Lower lobe of right lung (tissue), 2 donors: ENCODE data around the gene MCF2L. TPM values are rescaled to one million over a fixed set of nuclear protein-coding genes. Genes with fewer than 3 reads are reported as not detected.
A peak's percentile ranks its signal among the peaks of the same experiment; 100 is the strongest.

Experiments used
- ATAC-seq, 2 donors: fragments of 200-7000 bp; cut with Tn5 transposase; one replicate each; pipeline ENCODE4 v1.9.1; 2020 to 2022; ENCODE audit warnings: mild to moderate bottlenecking in 2 of 2, moderate library complexity in 2 of 2
- DNase-seq: peaks from one replicate; pipeline ENCODE4 v3.0.0-alpha.2; 2020
- H3K27ac ChIP-seq: fragments of 200-600 bp; one replicate; pipeline ENCODE4 v1.8.0; 2022
- H3K27me3 ChIP-seq: fragments of 200-600 bp; one replicate; pipeline ENCODE4 v1.8.0; 2022; ENCODE audit warnings: low read depth
- H3K36me3 ChIP-seq: fragments of 200-600 bp; one replicate; pipeline ENCODE4 v1.8.0; 2022; ENCODE audit warnings: mild to moderate bottlenecking
- H3K4me1 ChIP-seq: fragments of 200-600 bp; one replicate; pipeline ENCODE4 v1.8.0; 2022
- H3K4me3 ChIP-seq: fragments of 200-600 bp; one replicate; pipeline ENCODE4 v1.8.0; 2022; ENCODE audit warnings: mild to moderate bottlenecking
- H3K9me3 ChIP-seq: fragments of 200-600 bp; one replicate; pipeline ENCODE4 v1.8.0; 2022
- intact Hi-C: fragments of 100-400 bp; cut with DNase I; formaldehyde crosslinking; loops from one replicate; pipeline ENCODE4 v1.11.0; 2022
- total RNA-seq: library from RNA; stranded (reverse); fragmentation: NEBNext Ultra II Directional; extraction: Animal tissue kit (Norgen Biotek cat#: 25700); gene quantifications from one replicate; pipeline ENCODE4 v1.2.1, GENCODE V29; 2021
- TF ChIP-seq, protein P1 (sequence below): fragments of 200-600 bp; IDR thresholded peaks from one replicate; pipeline ENCODE4 v1.8.0; 2022; ENCODE audit warnings: antibody characterized with exemption, mild to moderate bottlenecking
- donor health status: DM: no; HTN: yes; CAD: no; lungs with severe emphysema.

Gene MCF2L
- total RNA-seq, 1 donor from 2014 or later = 42.4 TPM

DNA sequence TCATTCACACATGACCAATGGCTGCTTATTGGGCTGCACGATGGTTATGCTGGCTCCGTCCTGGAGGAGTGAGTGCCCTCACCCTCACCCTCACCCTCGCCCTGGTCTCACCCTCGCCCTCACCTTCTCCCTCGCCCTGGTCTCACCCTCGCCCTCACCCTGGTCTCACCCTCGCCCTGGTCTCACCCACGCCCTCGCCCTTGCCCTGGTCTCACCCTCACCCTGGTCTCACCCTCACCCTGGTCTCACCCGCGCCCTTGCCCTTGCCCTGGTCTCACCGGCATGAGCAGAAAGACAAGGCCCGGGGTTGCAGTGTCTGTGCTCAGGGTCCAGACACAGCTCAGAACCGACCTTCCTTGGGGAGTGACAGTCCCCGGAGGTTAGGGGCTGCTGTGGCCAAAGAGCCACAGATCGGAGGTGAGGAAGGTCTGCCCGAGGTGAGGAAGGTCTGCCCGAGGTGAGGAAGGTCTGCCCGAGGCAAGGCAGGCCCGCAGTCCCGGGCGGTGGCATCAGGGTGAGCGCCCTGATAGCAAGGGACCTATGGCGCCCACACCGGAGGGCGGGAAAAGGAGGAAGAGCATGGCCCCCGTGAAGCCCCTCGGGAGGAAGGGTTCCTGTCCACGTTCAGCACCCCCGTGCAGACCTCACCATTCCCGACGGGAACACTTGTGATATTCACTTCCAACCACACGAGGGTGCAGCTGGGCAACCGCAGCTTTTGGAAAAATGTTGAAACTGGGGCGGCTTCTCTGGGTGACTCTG lies 65.6 kb downstream of the MCF2L start:
- no peak overlapping the region for H3K4me3 ChIP-seq
- intact Hi-C loops = no loop called here
- no peak for DNase-seq
- H3K27ac ChIP-seq = no peak overlapping the region
- H3K27me3 ChIP-seq = no peaks in the 10 kb centered on the region
- H3K9me3 ChIP-seq = no peaks in the 10 kb centered on the region
- no peaks in the 10 kb centered on the region for H3K36me3 ChIP-seq
- peak; percentile 67 to 79 for ATAC-seq
- no peaks in the 10 kb centered on the region for H3K4me1 ChIP-seq
- TF ChIP-seq, protein P1, sequence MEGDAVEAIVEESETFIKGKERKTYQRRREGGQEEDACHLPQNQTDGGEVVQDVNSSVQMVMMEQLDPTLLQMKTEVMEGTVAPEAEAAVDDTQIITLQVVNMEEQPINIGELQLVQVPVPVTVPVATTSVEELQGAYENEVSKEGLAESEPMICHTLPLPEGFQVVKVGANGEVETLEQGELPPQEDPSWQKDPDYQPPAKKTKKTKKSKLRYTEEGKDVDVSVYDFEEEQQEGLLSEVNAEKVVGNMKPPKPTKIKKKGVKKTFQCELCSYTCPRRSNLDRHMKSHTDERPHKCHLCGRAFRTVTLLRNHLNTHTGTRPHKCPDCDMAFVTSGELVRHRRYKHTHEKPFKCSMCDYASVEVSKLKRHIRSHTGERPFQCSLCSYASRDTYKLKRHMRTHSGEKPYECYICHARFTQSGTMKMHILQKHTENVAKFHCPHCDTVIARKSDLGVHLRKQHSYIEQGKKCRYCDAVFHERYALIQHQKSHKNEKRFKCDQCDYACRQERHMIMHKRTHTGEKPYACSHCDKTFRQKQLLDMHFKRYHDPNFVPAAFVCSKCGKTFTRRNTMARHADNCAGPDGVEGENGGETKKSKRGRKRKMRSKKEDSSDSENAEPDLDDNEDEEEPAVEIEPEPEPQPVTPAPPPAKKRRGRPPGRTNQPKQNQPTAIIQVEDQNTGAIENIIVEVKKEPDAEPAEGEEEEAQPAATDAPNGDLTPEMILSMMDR = peak; percentile 62

DNA sequence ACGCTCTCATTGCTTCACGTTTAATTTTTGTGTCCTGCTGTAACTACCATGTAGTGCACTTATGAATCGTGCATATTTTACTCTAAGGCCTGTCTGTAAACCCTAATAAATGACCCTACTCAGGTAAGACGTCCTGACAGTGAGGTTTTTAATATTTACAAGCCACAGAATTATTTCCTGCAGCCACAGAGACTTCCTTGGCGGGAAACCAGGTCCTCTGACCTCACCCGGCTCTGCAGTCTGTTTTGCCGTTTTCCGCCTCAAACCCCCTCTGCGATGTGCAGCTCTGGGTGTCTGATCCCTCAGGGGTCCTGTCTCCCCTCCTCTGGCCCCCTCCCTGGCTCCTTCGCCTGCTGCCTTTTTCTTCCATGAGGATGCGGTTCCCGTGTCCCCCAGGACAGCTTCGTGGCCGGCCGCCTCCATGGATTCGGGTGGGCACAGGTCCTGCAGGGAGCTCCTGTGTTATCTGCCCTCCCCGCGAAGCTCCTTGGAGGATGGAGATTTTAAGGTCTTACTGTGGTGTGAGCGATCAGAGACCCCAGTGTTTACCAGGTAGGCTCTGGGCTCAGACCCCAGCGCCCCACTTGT lies 66.3 kb downstream of the MCF2L start:
- Histone ChIP-seq H3K9me3 (no peaks in the 10 kb centered on the region), H3K36me3 (no peaks in the 10 kb centered on the region), H3K27ac (no peak overlapping the region), H3K4me3 (no peak overlapping the region), H3K4me1 (no peaks in the 10 kb centered on the region), H3K27me3 (no peaks in the 10 kb centered on the region)
- ATAC-seq (no peak), DNase-seq (no peak)
- TF ChIP-seq, protein P1 = no peak
- intact Hi-C loops = no loop called here

DNA sequence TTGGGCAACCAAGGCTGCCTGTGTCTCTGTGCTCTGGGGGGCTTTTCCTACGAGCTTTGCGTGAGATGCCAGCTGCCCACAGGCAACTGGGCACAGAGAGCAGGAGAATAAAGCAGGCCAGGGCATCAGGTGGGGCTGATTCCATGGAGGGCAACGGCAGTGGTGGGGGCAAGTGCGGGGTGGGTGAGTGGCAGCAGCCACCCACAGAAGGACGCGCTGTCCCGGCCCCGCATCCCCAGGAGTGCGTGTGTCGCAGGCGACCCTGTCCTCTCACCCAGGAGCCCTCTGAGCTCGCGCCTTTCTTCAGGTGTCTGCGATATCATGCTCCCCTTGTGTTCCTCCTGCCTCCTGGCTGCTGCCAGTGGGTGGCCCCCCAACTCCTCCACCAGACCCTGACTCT lies 67.4 kb downstream of the MCF2L start:
- DNase-seq (no peak), ATAC-seq (no peak)
- intact Hi-C loops = no loop called here

DNA sequence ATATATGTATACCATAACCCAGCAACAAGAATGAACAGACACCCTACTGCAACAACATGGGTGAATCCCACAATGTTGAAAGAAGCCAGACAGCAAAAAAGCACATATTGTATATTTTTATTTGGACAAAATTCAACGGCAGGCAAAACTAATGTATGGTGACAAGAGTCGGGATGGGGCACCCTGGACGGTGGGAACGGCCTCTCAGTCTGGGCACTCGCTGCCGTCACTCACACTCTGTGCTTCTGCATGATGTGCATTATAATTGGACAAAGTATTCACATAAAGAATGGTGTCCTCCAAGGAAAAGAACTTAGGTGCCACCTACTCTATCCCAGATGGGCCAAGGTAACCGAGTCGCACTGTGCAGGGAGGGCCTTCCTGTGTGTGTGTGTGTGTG lies 71.0 kb downstream of the MCF2L start:
- Histone ChIP-seq H3K36me3 (no peaks in the 10 kb centered on the region), H3K27me3 (no peaks in the 10 kb centered on the region), H3K4me1 (no peaks in the 10 kb centered on the region), H3K4me3 (no peak overlapping the region), H3K27ac (no peak overlapping the region), H3K9me3 (no peaks in the 10 kb centered on the region)
- ATAC-seq (no peak), DNase-seq (no peak)
- intact Hi-C loops = no loop called here
- TF ChIP-seq, protein P1 = no peak

More for the DNA sequence above, 67.4 kb downstream of the MCF2L start:
- TF ChIP-seq, protein P1 = no peak
- no peaks in the 10 kb centered on the region for H3K27me3 ChIP-seq
- H3K4me3 ChIP-seq = no peak overlapping the region
- H3K27ac ChIP-seq = no peak overlapping the region
- H3K4me1 ChIP-seq = no peaks in the 10 kb centered on the region
- H3K9me3 ChIP-seq = no peaks in the 10 kb centered on the region
- H3K36me3 ChIP-seq = no peaks in the 10 kb centered on the region

DNA sequence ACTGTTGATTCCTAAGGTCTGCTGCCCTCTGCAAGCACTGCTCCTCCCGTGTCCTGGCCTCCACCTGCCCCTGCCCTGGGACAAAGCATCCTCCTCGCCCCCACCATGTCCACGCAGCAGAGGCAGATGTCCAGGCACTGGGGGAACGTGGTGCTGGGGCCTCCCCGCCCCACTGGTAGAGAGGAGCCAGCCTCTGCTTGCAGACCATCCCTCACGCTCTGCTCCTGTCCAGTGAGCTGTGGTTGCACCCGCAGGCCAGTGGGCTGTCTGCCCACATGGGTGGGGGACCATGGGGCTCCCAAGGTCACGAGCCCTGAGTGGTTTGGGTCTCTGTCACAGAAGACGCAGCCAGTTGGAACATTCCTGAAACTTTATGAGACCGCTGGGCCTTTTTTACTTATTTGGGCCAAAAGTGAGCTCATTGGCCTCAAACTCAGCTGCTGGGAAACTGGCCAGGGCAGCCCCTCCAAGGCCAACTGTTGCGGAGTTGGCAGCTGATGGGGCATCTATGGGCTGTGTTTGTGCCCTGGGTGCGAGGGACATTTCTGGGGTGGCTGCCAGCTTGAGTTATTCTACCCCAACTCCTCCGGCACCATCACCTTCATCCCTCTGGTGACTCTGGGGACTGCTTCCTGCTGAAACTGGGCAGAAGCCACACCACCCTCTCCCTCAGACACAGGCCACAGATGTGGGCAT lies 71.7 kb downstream of the MCF2L start:
- TF ChIP-seq, protein P1 = no peak

More for the DNA sequence above, 71.7 kb downstream of the MCF2L start:
- Histone ChIP-seq H3K9me3 (no peaks in the 10 kb centered on the region), H3K4me3 (no peak overlapping the region), H3K36me3 (peaks cover 4% of the 10 kb centered on the region), H3K4me1 (no peaks in the 10 kb centered on the region), H3K27ac (no peak overlapping the region), H3K27me3 (no peaks in the 10 kb centered on the region)
- intact Hi-C loops = no loop called here
- ATAC-seq (no peak), DNase-seq (no peak)
